GM23338 (cell line): ENCODE results near the gene DSCAML1. TPM values are rescaled to one million over a fixed set of nuclear protein-coding genes. Genes with fewer than 3 reads are reported as not detected.
A peak's percentile ranks its signal among the peaks of the same experiment; 100 is the strongest.

Experiments used
- ATAC-seq: fragments of 200-7000 bp; cut with Tn5 transposase; 3 replicates; pipeline ENCODE4 v1.9.1; 2020
- DNase-seq: peaks from one replicate; pipeline ENCODE4 v3.0.0-alpha.2; 2015; ENCODE audit warnings: low spot score
- H2AFZ ChIP-seq: fragments of 200-600 bp; sonication (generic); 2 replicates; pipeline ENCODE4 v1.8.0; 2016; ENCODE audit warnings: antibody characterized with exemption, mild to moderate bottlenecking, moderate library complexity
- H3F3A ChIP-seq: fragments of 200-600 bp; sonication (generic); replicated peaks from 2 replicates; pipeline ENCODE4 v1.8.0; 2017; ENCODE audit warnings: antibody characterized with exemption, mixed run types, low read depth
- H3K27ac ChIP-seq: fragments of 200-600 bp; sonication (generic); 2 replicates; pipeline ENCODE4 v1.6.1; 2016; ENCODE audit warnings: low read depth
- H3K27me3 ChIP-seq: fragments of 200-600 bp; sonication (generic); 2 replicates; pipeline ENCODE4 v1.8.0; 2016; ENCODE audit warnings: mild to moderate bottlenecking, mixed run types, moderate library complexity; ENCODE audit not compliant: insufficient read depth
- H3K36me3 ChIP-seq: fragments of 200-600 bp; sonication (generic); 2 replicates; pipeline ENCODE4 v1.8.0; 2016; ENCODE audit warnings: mild to moderate bottlenecking; ENCODE audit not compliant: insufficient read depth
- H3K4me1 ChIP-seq: fragments of 200-600 bp; sonication (generic); 2 replicates; pipeline ENCODE4 v1.8.0; 2016; ENCODE audit warnings: mild to moderate bottlenecking, moderate library complexity; ENCODE audit not compliant: insufficient read depth
- H3K4me2 ChIP-seq: fragments of 200-600 bp; sonication (generic); 2 replicates; pipeline ENCODE4 v1.7.1; 2017; ENCODE audit warnings: mixed run types
- H3K4me3 ChIP-seq: fragments of 200-600 bp; sonication (generic); 2 replicates; pipeline ENCODE4 v1.6.1; 2016; ENCODE audit warnings: mixed run types
- H3K79me2 ChIP-seq: fragments of 200-600 bp; sonication (generic); replicated peaks from 2 replicates; pipeline ENCODE4 v1.8.0; 2017; ENCODE audit warnings: mild to moderate bottlenecking; ENCODE audit not compliant: insufficient read depth
- H3K9me2 ChIP-seq: fragments of 200-600 bp; sonication (generic); 2 replicates; pipeline ENCODE4 v1.8.0; 2017; ENCODE audit not compliant: insufficient read depth
- H4K20me1 ChIP-seq: fragments of 200-600 bp; sonication (generic); replicated peaks from 2 replicates; pipeline ENCODE4 v1.8.0; 2017; ENCODE audit warnings: mild to moderate bottlenecking; ENCODE audit not compliant: insufficient read depth
- H3K27ac Mint-ChIP-seq: 2 replicates; pipeline ENCODE4 v1.8.0; 2020; ENCODE audit warnings: inconsistent platforms, mild to moderate bottlenecking, moderate library complexity, mixed read lengths
- H3K27me3 Mint-ChIP-seq: 3 replicates; pipeline ENCODE4 v1.8.0; 2022; ENCODE audit warnings: low read depth, mild to moderate bottlenecking, moderate library complexity, mixed read lengths, inconsistent platforms; ENCODE audit not compliant: insufficient read depth, poor library complexity
- H3K36me3 Mint-ChIP-seq: 3 replicates; pipeline ENCODE4 v1.8.0; 2021; ENCODE audit warnings: low read depth, mild to moderate bottlenecking, inconsistent platforms, moderate library complexity, mixed read lengths
- H3K4me1 Mint-ChIP-seq: 3 replicates; pipeline ENCODE4 v1.8.0; 2020; ENCODE audit warnings: mild to moderate bottlenecking, inconsistent platforms, mixed read lengths
- H3K4me3 Mint-ChIP-seq: 3 replicates; pipeline ENCODE4 v1.8.0; 2021; ENCODE audit warnings: moderate library complexity, mild to moderate bottlenecking, inconsistent platforms, mixed read lengths
- H3K9me3 Mint-ChIP-seq: 3 replicates; pipeline ENCODE4 v1.8.0; 2020; ENCODE audit warnings: moderate library complexity, mild to moderate bottlenecking, inconsistent platforms, mixed read lengths
- CTCF ChIP-seq, 2 experiments: fragments of 200-600 bp in 1 of 2; sonication (generic) in 1 of 2; conservative IDR thresholded peaks; 2 replicates each; pipeline versions ENCODE4 v1.5.1 to v1.6.1; 2016 to 2017; ENCODE audit warnings: antibody characterized with exemption in 2 of 2, low read depth in 2 of 2, mild to moderate bottlenecking in 2 of 2, moderate library complexity in 1 of 2
- POLR2AphosphoS5 ChIP-seq: IDR thresholded peaks from 2 replicates; pipeline ENCODE4 v1.6.1; 2016; ENCODE audit warnings: antibody characterized with exemption, low read depth
- STAT1 ChIP-seq: IDR thresholded peaks from one replicate; pipeline ENCODE4 v1.6.1; 2016; ENCODE audit warnings: antibody characterized with exemption; ENCODE audit not compliant: unreplicated experiment
- ZNF114 ChIP-seq: fragments of 250-450 bp; sonication (Bioruptor Pico); IDR thresholded peaks from 2 replicates; pipeline ENCODE4 v1.5.0; 2020; ENCODE audit warnings: mild to moderate bottlenecking, moderate library complexity
- ZNF462 ChIP-seq: fragments of 250-450 bp; sonication (Bioruptor Pico); IDR thresholded peaks from 2 replicates; pipeline ENCODE4 v1.5.0; 2020; ENCODE audit warnings: mild to moderate bottlenecking, moderate library complexity
- polyA plus RNA-seq: library from polyadenylated mRNA; unstranded; fragments of >200 nt; fragmentation: Nextera tagmentation; extraction: Ambion mirVana; gene quantifications from 2 replicates; pipeline ENCODE4 v1.2.1, GENCODE V29; 2016
- total RNA-seq: library from RNA; depleted of rRNA; stranded (reverse); fragments of >200 nt; shearing (Covaris generic); gene quantifications from 2 replicates; pipeline ENCODE4 v1.2.3, GENCODE V29; 2014

DSCAML1 gene
- total and polyA plus RNA-seq, 2 experiments from 2014 or later, result 0.17 TPM; not detected in 1

GRCh38 chr11:117565709-117566108 lies 231.3 kb downstream of the DSCAML1 start:
- Histone ChIP-seq H3K27ac (no peak overlapping the region), H4K20me1 (no peaks in the 10 kb centered on the region), H3K4me2 (no peak overlapping the region), H3K9me2 (no peaks in the 10 kb centered on the region), H3K4me3 (no peak overlapping the region), H2AFZ (no peak overlapping the region), H3K4me1 (no peaks in the 10 kb centered on the region), H3F3A (no peaks in the 10 kb centered on the region), H3K27me3 (no peaks in the 10 kb centered on the region), H3K79me2 (no peaks in the 10 kb centered on the region), H3K36me3 (no peaks in the 10 kb centered on the region)
- H3K4me1 Mint-ChIP-seq, result peaks cover 5% of the 10 kb centered on the region
- H3K27me3 Mint-ChIP-seq, result peaks cover 9% of the 10 kb centered on the region
- H3K27ac Mint-ChIP-seq, result no peak overlapping the region
- no peaks in the 10 kb centered on the region for H3K9me3 Mint-ChIP-seq
- H3K36me3 Mint-ChIP-seq, result no peaks in the 10 kb centered on the region
- no peak overlapping the region for H3K4me3 Mint-ChIP-seq
- DNase-seq (no peak), ATAC-seq (peak; percentile 94)
- TF ChIP-seq CTCF (conservative IDR thresholded peaks at IDR 0.05; ENCODE audit: low read depth in 2 of 2) (peak; percentile 18 to 47; a peak in 1 of 4 replicates), ZNF462 (CRISPR knock-in tag) (no peak), ZNF114 (no peak), POLR2AphosphoS5 (no peak)

- Mint-ChIP-seq H3K9me3 (no peaks in the 10 kb centered on the region), H3K4me1 (peaks cover 14% of the 10 kb centered on the region), H3K36me3 (no peaks in the 10 kb centered on the region), H3K27me3 (peaks cover 9% of the 10 kb centered on the region), H3K27ac (no peak overlapping the region), H3K4me3 (no peak overlapping the region)
- DNase-seq, result no peak
- Histone ChIP-seq H2AFZ (no peak overlapping the region), H3K9me2 (no peaks in the 10 kb centered on the region), H3K79me2 (no peaks in the 10 kb centered on the region), H3K4me2 (no peak overlapping the region), H3K27ac (no peak overlapping the region), H3K27me3 (no peaks in the 10 kb centered on the region), H3K4me3 (no peak overlapping the region), H3F3A (no peaks in the 10 kb centered on the region), H3K36me3 (no peaks in the 10 kb centered on the region), H3K4me1 (peaks cover 3% of the 10 kb centered on the region), H4K20me1 (no peaks in the 10 kb centered on the region)
- ATAC-seq, result no peak
- no peak for TF ChIP-seq STAT1
- no peak for TF ChIP-seq POLR2AphosphoS5
These were observed 232.7 kb downstream of the DSCAML1 start for GRCh38 chr11:117564321-117564720.
